ENCODE results near the gene USP24.
"Not testable (repeated sequence)": the region's sequence is repeated elsewhere in the genome, so short reads cannot be mapped to it uniquely, and the experiment has no call there.

USP24 gene

GRCh38 chr1:55117941-55118340 lies 97.2 kb downstream of the USP24 start:
- DNase-seq, result no peak

GRCh38 chr1:55109005-55109404 lies 106.2 kb downstream of the USP24 start:
- not testable (repeated sequence) for DNase-seq

- DNase-seq, result no peak
Observed at GRCh38 chr1:55107101-55107500, 108.1 kb downstream of the USP24 start.

- DNase-seq, result no peak
Observed at GRCh38 chr1:55103891-55104290, 111.3 kb downstream of the USP24 start.

DNA sequence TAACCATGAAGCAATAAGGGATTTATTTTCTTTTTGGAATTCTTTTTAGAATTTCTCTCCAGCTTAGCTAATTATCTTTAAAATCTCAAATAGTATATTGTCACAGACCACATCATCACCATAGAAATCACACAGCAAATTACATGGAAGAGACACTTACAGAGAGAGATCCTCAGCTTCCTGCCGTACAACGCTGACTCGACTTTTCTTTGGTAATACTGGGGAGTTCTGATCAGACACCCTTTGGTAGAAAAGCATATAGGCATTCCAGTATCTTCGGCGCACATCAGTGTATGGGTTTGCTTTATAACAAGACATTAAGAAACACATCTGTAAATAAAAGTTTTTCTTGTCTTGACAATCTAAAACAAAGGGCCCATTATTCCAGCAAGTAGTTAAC lies 120.1 kb downstream of the USP24 start:
- no peak for DNase-seq

DNA sequence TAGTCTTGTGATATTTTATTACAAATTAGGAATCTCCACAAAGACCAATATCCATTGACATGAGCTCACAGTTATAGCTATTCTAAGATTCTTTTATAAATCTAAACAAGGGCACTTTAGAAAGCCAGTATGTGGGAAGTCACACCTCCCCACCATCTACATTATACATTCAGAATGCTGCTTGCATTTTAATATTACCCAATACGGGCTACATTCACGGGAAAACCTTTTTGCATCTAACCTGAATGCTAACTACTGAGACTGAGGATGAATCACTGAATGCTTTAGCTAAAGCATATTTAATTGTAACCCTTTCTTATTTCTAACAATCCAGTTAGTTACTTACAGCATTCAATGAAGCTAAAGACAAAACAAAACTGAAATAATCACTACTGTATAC lies 122.7 kb downstream of the USP24 start:
- no peak for DNase-seq

DNA sequence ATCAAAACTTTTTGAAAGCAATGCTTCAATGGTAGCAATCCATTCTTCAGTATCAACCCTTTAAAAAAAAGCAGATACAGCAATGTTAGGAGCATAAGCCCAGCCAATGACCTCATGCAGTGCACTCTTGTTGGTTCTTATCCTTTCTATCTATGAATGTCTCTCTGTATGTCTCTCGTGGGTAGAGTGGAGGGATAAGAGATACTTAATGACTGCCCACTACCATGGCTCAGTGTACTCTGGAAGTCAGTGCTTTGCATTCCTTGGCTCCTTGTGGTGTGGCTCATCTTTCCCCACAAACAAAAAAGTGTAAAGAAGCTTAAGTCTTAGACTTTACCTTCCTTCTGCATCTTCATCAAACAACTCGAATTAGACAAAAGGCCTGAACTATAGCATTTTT lies 125.5 kb downstream of the USP24 start:
- DNase-seq, result no peak

DNA sequence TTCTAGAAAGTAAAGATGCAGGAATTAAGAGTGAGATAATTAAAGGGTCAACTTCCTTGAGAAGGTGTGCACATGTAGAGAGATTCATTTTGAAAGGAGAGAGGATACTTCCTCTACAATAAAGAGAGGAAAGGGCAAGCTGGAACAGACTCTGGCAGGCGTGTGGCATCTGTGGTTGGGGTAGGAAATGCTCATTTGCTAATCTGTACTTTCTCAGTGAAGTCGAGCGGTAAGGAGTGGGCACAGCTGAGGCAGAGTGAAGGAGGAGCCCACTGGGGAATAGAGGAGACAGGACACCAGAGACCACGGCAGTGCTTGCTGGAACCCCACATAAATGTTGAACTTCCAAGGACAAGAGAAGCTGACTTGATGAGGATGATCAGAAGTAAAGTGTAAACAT lies 126.8 kb downstream of the USP24 start:
- DNase-seq, result no peak

- no peak for DNase-seq
Observed at GRCh38 chr1:55087439-55087838, 127.7 kb downstream of the USP24 start.

DNA sequence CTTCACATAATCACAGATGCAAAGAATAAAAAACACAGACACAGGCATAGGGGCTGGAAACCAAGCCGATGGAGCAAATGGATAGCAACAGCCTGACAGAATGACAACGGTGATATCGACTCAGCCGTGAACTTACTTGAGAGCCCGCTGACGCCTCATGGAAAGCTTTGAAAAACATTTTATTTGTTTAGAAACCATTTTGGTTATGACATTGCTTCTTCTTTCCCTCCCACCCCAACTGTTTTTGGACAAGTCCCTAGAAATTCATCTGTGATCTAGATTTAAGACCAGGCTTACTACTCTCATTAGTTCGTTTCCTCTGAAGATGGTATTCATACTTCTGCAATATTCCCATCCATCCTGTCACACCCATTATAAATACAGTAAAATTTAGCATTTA lies 130.9 kb downstream of the USP24 start:
- DNase-seq, result no peak

GRCh38 chr1:55081905-55082296 lies 133.3 kb downstream of the USP24 start:
- no peak for DNase-seq

- no peak for DNase-seq
Observed at GRCh38 chr1:55081188-55081904, 133.8 kb downstream of the USP24 start.

- DNase-seq, result no peak
Observed at GRCh38 chr1:55079651-55080050, 135.5 kb downstream of the USP24 start.

- peak; percentile 40 to 80 for DNase-seq
Observed at GRCh38 chr1:55078470-55078869, 136.7 kb downstream of the USP24 start.

DNA sequence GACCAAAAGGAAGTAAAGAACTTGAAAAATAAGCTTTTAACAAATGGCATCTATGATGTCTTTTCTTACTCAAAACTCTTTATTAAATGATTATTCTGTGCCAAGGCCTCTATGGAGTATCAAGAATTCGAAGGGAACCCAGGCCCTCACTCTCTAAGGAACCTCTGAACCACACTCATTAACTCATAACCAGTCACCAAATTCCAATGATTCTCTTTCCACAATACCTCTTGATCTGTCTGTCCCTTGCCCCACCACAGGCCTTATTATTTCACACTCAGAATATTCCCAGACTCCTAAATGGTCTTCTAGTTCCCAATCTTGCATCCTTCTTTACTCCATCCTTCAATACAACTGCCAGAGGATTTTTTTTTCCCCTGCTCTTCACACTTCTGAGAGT lies 138.8 kb downstream of the USP24 start:
- DNase-seq, result no peak

DNA sequence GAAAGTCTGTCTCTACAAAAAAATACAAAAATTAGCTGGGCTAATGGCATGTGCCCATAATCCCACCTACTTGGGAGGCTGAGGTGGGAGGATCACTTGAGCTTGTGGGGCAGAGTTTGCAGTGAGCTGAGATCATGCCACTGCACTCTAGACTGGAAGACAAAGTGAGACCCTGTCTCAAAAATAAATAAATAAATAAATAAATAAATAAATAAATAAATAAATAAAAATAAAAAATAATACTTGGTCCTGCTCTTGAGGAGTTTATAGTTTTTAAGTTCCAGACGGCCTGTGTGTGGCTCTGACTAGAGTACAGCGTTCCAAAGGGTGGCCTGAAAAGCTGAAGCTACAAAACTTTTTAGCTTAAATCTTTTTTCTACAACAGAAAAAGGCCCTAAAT lies 140.7 kb downstream of the USP24 start:
- DNase-seq, result no peak

- no peak for DNase-seq
Observed at GRCh38 chr1:55073187-55073916, 141.8 kb downstream of the USP24 start.

DNA sequence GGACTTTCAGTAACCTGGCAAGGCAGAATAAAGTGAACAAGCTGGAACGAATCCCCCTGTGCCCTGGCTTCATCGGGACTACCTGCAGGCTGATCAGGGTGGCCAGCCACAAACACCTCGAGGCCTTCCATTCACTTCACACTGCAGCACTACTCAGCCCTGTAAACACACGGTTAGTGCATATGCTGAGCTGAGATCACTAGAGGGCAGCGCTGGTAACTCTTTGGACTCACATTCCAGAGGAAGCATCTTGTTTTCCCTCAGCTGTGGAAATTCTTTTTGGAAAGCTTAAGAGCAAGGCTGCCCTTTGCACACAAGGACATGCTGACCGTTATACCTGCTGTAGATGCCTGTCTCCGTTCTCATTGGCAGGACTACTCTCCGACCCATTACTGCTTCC lies 143.7 kb downstream of the USP24 start:
- DNase-seq, result peak; percentile 23 to 52

DNA sequence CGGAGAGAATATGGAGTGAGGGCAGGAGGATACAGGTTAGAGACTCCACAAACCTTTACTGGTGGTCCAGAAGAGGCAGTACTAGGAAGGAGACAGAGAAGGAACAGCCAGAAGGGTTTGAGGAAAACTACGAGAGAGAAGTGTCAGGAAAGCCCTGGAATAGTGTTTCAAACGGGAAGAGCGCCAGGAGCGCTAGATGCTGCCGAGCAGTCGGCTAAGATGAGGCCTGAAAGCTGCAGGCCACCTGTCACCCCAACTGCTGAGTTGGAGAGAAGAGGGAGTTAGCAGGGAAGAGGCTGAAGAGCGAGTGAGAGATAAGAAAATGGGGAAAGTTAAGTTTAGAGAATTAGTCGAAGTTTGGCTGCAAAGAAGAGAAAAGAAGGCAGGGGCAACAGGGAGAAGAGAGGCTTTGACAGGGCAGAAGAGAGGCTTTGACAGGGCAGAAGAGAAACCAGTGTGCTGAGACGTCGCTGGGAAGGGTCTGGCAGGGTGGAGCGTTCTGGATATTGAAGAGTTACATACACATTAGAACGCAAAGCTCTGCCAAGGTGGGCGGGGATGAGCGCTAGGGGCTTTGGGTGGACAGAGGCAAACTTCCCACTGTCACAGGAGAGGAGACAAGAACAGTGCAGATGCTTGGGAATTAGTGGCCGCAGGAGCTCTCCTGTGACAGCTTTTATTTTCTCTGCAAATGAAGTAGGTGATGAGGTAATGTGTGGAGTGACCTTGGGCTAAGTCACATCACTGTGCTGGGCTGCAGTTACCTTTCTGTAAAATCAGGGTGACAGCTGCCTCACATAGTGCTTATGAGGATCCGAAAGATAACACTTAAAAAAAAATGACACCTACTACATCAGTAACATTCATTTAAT lies 144.6 kb downstream of the USP24 start:
- DNase-seq, result peak in 1 of 2 experiments; percentile 3

DNA sequence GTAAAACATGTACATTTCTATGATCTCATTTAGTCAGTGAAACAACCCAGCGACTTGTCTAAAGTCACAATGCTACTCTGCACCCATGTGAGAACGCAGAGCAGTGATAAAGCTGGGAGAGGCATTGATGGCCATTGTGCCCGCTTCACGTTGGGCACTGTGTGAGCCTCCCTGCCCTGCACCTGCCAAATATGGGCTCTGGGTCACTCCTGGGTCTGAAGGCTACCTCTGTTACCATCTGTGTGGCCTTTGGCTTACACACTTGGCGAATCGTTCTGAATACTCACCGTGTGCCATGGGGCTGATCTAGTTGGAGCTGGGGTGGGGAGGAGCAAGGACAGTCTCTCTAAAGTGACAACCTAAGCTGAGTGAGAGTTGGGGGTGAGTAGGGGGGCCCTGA lies 145.9 kb downstream of the USP24 start:
- DNase-seq, result no peak

DNA sequence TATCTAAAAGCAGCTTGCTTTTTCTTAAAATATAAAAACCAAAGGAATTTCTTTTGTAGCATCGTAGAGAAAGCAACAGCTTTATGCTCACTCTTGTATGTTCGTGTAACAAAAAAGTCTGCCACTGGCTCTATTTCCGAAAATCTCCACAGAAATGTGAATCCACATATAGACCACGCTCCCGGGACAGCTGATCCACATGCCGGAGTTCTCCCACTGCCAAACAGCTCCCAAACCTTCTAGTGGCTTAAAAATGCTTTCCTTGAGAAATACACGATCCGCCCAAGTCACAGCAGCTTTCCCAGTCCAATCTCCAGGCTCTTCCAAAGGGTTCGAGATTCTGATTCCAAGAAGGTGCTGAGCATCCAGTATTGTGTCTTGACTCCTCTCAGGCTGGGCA lies 146.5 kb downstream of the USP24 start:
- DNase-seq, result no peak

- DNase-seq, result no peak
Observed at GRCh38 chr1:55067914-55068313, 147.2 kb downstream of the USP24 start.

GRCh38 chr1:55067022-55067778 lies 148.0 kb downstream of the USP24 start:
- DNase-seq, result peak; percentile 43 to 63

All from NCI-H2081 (cell line).